GM19324 (cell line): Measurements from ENCODE around the gene LAMA2.

Source experiments
- ATAC-seq: cut with Tn5 transposase; IDR thresholded peaks from one replicate; pipeline ENCODE4 v1.9.1; 2021; ENCODE audit warnings: mild to moderate bottlenecking, moderate library complexity; ENCODE audit not compliant: unreplicated experiment, low FRiP score

LAMA2 gene

DNA sequence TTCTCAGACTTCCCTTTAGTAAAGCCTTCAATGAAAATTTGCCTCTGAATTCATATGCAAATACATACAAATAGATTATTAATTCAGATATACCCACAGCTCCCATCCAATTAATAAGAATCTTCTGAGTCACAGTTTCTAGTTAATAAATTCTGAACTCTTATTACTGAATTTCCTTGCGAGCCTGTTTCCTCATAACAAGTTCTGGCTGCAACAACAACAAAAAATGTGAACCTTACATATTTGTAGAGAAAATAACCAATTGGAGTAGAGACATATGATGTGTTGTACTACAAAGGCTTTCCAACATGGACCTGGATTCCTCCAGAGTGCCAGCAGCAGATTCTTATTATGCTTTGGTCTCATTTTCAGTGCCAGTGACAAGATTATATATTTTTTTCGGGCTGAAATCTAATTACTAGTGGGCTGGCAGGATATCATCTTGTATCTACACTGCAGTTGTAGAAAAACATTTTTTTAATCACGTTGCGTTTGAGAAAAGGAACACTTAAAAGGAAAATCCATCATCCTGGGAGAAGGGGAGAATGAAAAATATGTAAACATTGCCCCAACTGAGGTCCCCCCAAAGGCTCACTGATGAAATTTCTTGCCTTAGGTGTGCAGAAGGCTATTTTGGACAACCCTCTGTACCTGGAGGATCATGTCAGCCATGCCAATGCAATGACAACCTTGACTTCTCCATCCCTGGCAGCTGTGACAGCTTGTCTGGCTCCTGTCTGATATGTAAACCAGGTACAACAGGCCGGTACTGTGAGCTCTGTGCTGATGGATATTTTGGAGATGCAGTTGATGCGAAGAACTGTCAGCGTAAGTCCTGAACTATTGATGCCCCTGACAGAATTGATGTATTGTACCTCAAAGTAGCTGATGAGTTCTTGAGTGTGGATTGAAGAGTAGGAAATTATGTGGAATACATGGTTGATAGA lies 404.6 kb downstream of the LAMA2 start:
- no peak for ATAC-seq

DNA sequence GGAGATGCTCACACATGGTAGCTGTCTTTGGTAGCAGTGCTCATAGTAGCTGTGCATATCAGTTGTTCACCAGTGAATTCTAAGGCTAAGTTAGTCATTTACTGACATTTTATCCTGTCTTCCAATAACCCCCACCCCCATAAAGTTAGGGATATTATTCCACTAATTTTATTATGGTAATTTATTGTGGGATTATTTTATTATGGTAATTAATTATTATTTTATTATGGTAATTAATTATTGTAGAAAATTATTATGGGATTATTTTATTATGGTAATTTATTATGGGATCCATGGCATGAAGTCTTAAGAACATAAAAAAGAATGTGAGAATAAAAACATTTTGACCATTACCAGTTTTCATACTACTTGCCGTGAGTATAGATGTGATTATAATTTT lies 406.5 kb downstream of the LAMA2 start:
- no peak for ATAC-seq

DNA sequence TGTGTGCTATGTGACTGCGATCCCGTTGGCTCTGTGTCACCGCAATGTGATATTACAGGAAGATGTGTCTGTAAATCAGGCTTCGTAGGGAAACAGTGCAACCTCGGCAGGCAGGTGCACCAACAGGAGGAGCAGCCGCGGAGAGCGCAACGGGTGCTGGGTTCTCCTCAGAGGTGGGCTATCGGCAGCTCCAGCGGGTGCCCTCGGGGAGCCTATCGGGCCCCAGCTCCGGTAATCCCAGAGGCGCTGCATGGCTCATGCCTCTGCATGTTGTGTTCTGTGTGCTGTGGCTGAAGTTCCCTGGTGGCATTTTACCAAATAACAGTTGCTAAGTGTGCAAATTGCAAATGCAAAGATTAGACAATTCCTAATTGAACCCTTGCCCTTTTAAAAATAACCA lies 409.9 kb downstream of the LAMA2 start:
- no peak for ATAC-seq

DNA sequence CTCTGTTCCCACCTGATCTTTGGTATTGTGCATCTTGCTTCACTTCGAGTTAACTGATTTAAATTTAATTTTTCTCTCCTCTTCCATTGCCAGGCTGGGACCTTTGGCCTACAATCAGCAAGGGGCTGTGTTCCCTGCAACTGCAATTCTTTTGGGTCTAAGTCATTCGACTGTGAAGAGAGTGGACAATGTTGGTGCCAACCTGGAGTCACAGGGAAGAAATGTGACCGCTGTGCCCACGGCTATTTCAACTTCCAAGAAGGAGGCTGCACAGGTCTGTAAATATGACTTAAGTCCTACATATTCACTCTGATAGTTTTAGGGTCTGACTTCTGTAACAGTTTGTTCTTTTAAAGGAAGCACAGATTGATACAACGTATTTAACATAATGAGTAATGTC lies 414.7 kb downstream of the LAMA2 start:
- no peak for ATAC-seq

DNA sequence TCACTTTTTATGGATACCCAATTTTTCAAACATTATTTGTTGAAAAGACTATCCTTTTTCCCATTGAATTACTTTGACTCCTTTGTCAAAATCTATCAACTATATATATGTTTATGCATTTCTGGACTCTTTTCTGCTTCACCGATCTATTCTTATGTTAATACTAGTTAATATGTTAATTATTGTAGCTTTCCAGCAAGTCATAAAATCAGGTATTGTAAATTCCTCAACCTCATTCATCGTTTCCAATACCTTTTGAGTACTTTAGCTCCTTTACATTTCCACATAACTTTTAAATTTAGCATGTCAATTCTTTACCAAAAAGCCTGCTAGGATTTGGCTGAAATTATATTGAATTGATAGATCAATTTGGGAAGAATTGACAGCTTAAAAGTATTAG lies 419.7 kb downstream of the LAMA2 start:
- no peak for ATAC-seq

DNA sequence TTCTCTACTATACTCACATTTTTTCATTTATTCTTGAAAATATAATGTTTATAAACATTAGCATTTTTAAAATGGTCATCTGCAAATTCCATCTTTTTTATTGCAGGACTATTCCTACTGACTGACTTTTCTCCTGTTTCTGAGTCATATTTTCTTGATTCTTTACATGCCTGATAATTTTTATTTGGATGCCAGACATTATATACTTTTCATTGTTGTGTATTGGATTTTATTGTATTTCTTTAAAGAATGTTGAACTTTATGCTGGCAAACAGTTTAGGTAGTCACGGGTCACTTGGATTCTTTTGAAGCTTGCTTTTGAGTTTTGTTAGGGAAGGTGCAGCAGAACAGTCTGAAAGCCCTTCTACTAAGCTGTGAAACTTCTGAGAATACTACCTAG lies 423.9 kb downstream of the LAMA2 start:
- no peak for ATAC-seq

DNA sequence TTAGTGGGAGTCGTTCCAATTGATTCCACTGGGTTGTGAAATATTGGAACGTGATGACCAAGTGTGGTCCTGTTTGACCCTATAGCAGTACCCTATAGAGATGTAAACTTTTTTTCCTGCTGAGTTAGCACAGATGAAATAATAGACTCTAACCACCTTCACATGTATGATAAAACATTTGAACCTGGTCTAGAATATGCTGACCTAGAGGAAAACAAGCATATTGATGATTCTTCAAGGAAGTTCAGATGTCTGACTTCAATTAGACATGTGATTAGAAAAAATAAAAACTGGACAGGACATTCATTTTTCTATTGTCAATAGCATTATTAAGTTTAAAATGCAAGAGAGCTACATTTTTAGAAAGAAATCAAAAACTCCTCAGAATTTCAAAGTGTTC lies 424.9 kb downstream of the LAMA2 start:
- ATAC-seq = no peak

DNA sequence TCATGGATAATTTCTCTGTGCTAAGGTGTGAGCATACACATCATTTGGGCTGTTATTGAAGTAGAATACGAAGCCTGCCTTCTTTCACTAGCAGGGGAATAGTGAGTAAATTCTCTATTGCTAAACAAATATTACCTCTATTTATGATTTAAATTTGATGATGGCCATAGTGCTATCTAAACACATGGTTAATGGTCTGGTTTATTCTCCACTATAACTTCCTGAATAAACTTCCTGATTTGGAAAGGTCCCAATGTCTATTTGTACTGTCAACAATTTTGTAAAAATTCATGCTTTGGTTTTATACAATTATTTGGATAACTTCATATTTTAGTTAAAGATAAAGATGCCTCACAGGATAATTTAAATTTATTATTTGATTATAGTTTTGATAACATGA lies 426.2 kb downstream of the LAMA2 start:
- ATAC-seq = no peak

DNA sequence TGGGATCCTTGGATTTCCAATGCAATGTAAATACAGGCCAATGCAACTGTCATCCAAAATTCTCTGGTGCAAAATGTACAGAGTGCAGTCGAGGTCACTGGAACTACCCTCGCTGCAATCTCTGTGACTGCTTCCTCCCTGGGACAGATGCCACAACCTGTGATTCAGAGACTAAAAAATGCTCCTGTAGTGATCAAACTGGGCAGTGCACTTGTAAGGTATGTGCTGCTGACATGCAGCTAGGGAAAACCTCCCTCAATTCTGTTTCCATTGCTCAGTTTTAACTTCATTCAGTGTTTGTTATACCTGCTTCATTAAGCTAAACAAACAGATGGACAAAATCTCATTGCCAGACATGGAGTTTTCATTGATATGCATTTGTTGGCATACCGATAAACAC lies 429.9 kb downstream of the LAMA2 start:
- ATAC-seq = no peak

DNA sequence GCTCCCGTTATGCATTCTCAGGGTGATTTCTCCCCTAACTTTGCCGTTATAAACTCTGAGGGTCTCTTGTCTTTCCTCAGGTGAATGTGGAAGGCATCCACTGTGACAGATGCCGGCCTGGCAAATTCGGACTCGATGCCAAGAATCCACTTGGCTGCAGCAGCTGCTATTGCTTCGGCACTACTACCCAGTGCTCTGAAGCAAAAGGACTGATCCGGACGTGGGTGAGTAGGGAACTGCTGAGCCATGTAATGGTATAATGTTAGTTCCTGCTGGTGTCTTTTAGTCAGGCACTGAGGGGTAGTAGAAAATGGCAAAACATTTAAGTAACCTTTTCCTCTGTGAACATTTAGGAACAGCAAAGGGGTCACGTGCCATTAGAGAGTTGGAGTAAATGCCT lies 431.6 kb downstream of the LAMA2 start:
- ATAC-seq = no peak

DNA sequence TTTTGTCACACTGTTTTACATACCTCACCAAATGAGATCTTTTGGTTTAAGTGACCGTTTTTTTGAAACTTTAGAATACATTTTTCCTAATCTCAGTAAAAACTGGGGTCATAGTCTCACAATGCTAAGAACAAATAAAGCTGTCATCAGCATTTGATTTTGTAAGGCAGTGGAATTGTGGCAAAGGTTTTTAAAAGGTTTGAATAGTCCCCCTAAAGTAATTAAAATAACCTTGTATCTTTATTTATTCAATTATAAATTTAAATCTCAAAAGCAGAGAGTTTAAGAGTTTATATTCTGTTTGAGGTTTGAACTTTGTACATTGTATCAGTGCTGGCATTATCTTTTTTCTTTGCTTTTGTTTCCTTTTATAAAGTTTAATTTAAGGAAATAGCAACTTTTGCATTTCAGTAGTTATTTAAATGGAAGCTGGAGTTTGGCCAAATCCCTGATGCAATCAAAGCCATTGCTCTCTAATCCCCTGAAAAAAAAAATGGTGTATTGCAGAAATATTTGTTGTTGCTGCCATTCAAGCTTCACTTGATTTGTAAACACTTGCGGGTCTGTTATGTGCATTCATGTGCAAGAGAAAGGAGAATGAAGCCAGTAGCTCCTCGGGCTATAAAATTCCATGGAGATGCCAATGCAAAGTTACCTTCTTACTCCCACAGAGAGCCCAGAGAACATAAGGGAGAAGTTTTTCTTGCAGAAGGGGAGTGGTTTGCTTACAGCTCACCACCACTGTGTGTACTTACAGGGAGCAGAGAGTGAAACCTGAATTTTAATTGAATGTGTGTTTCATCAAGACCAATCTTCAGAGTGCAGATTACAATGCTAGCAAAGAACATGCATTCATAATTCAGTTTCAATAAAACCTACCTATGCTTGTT lies 435.2 kb downstream of the LAMA2 start:
- ATAC-seq = no peak

DNA sequence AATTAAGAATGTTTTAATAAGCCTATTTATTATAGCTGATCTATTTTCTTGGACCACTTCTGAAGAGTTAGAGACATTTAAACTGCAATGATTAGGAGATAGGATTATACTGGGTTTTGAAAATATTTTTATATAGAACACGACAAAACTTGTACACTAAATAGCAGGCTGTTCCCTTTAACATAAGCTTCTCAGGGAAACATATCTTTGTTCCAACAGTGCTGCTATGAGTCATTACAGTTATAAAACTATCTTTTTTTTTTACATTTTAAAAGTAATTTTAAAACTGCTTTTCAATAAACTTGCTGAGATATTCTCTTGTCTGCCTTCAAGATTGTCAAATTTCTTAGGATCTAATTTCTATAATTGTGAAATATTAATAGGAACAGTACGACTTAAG lies 438.0 kb downstream of the LAMA2 start:
- ATAC-seq = no peak

DNA sequence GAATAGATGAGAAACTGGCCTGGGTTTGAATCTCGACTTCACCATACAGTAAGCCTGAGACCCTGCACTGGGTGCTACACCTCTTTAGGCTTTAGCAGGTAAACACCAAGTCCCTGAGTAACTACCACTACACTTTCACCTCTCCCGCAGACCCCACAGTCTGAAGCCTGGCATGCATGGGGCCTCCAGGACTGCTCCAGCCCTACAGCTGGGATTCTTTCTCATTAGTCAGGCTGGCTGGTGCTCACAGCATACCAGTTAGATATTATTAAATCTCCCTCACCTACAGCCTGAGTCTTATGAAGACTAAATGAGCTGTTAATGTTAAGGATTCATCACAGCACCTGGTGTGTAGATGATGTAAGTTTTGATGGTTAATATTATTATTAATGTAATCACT lies 438.4 kb downstream of the LAMA2 start:
- ATAC-seq = no peak

DNA sequence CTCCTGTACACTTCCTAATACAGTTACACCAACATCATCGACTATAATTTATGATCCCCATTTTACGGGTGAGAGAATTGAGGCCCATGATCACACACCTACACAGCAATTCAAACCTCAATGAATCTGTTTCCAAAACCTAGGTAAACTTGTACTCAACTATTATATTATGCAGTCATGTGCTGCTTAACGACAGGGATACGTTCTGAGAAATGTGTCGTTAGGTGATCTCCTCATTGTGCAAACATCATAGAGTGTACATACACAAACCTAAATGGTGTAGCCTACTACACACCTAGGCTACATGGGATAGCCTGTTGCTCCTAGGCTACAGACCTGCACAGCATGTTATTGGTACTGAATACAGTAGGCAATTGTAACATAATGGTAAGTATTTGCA lies 441.4 kb downstream of the LAMA2 start:
- ATAC-seq = no peak

DNA sequence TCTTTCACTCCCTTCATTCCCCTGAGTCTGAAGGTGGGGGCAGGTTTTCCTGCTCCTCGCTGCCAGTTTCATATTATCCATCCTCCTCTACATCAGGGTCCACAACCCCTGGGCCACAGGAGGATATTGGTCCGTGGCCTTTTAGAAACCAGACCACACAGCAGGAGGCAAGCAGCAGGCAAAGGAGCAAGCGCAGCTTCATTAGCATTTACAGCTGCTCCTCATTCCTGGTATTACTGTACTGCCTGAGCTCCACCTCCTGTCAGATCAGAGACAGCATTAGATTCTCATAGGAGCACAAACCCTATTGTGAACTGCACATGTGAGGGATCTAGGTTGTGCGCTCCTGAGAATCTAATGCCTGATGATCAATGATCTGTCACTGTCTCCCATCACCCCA lies 446.7 kb downstream of the LAMA2 start:
- ATAC-seq = no peak

DNA sequence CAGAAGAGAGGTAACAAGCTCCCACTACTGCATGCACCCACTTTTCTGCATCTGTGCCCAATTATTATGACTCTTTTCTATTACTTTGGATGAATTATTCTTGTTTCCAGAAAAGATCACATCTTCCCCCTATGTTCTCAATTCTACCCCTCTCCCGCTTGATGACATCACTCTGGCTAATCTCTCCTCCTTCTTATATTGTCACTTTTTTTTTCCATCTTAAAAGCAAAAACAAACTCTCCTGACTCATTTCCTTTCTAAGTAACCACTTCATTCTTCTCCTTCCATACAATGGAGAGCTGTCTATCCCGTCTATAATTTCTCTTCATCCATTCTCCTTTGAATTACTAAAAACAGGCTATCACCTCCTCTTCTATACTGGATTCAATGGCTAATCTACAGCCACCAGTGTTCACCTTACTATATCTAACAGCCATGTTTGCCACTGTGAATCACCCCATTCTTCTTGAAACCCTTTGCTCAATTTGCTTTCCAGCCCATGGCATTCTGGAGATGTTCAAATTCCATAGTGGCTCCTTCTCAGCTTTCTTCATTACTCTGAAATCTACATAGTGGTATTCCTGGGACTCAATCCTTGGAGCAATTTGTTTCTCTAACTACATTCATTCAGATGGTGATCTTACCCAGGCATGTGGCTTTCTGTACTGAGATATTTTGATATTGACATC lies 448.7 kb downstream of the LAMA2 start:
- no peak for ATAC-seq

DNA sequence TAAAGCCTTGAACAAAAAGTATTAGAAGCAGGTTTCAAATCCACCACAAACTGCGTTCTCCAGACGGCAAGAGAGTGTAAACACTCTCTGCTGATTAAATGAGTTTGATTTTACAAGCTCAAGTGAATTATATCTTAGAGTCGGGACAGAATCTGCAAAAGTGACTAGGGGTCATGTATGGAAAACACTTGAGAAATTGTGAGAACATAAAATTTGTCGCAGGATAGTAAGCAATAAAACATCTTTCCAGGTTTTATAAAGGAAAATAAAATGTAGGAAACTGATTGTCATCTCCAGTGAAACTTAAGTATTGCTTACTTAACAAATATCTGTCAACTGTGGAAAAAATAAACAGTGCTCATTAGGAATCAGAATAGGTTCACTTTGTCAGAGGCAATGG lies 452.9 kb downstream of the LAMA2 start:
- ATAC-seq = no peak

DNA sequence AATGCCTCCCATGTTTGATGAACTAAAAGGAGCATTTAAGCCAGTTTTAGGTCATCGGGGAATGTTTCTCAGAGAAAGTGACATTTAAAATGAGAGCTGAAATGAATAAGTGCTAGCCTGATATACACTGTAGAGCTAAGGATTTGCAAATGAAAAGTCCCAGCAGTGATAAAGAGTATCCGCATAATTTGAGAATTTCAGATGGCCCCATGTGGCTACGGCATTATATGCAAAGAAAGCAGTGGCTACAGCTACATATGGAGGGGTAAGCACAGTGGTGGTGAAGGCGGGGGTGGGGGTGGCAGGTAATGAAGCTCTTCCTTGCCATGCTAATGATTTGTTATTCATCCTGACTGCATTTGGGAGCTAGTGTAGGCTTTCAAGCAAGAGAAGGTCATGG lies 455.7 kb downstream of the LAMA2 start:
- ATAC-seq = no peak

DNA sequence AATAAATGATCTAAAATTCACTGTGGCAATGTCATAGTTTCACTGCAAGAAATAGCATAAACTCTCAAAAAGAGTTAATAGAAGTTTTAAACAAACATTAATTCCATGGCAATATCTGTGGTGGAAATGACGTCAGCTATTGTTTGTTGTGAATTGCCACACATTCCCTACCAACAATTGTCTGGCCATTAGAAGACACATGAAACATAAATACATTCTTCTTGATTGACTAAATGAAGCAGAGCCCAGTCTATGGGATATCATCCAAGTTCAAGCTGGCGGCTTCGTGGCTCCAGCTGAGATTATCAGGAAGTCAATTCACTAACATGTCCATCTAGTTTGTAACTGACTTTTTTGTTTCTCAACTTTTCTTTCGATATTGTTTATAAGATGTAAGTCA lies 458.0 kb downstream of the LAMA2 start:
- no peak for ATAC-seq

DNA sequence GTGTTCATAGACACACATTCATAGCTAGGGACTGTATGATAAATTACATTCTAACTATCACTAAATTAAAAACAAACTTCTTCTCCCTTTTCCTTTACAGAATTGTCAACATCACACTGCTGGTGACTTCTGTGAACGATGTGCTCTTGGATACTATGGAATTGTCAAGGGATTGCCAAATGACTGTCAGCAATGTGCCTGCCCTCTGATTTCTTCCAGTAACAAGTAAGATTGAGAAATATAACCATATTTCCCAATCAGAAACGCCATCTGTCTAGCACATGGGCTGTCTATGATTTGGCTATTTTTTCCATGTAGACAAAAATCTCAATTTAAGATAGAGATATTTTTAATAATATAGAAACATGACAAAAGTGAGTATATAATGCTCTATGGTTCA lies 459.3 kb downstream of the LAMA2 start:
- ATAC-seq = no peak

DNA sequence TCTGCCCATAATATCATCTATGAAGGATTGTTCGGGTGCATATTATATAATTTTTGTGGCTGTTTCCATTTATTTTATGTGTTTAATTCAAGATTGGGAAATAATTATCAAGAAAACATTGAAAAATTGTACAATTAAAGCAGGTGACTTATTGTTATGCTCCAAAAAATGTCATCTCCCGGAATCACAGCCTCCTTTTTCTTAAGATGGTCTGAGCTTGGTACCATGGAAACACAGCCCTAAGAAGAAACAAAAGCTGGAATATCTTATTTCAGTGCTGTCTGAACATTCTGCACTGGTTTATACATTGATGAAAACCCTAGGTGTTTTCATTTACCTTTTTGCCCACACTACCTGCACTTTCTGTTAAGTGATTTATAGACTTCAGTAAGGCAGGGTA lies 459.9 kb downstream of the LAMA2 start:
- no peak for ATAC-seq
